ENCODE measurements around the gene RDH13.

DNA sequence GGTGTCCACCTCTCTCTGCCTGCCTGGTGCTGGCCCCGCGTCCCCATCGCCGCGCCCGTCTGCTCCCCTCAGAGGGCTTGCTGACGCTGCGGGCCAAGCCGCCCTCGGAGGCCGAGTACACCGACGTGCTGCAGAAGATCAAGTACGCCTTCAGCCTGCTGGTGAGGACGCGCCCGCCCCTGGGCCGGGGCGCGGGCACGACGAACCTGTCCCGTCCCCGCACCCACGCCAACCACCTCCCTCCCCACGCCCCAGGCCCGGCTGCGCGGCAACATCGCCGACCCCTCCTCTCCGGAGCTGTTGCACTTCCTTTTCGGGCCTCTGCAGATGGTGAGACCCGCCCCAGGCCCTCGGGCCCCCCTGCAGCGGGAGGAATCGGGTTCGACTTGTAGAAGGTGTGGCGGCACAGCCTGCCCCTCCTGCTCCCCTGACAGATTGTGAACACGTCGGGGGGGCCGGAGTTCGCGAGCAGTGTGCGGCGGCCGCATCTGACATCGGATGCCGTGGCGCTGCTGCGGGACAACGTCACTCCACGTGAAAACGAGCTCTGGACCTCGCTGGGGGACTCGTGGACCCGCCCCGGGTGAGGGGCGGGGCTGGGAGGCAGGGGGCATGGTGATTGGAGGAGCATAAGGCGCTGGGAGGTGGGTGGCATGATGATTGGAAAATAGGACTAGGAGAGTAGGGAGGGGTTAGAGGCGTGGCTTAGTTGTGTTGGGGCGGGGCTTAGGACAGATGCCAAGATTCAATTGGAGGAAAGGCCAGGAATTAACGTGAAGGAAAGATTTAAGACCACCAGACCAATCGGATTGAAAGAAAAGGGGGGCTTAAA, 19.3 kb upstream of the RDH13 start:
- TF ChIP-seq, protein P1, sequence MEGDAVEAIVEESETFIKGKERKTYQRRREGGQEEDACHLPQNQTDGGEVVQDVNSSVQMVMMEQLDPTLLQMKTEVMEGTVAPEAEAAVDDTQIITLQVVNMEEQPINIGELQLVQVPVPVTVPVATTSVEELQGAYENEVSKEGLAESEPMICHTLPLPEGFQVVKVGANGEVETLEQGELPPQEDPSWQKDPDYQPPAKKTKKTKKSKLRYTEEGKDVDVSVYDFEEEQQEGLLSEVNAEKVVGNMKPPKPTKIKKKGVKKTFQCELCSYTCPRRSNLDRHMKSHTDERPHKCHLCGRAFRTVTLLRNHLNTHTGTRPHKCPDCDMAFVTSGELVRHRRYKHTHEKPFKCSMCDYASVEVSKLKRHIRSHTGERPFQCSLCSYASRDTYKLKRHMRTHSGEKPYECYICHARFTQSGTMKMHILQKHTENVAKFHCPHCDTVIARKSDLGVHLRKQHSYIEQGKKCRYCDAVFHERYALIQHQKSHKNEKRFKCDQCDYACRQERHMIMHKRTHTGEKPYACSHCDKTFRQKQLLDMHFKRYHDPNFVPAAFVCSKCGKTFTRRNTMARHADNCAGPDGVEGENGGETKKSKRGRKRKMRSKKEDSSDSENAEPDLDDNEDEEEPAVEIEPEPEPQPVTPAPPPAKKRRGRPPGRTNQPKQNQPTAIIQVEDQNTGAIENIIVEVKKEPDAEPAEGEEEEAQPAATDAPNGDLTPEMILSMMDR (IDR thresholded peaks at IDR 0.05 in 2 of 3, conservative IDR thresholded peaks at IDR 0.05 in 1 of 3; ENCODE audit: borderline replicate concordance in 1 of 3, insufficient read depth in 1 of 3, low read depth in 2 of 3, low read length in 2 of 3), result no peak
- TF ChIP-seq, protein P2, sequence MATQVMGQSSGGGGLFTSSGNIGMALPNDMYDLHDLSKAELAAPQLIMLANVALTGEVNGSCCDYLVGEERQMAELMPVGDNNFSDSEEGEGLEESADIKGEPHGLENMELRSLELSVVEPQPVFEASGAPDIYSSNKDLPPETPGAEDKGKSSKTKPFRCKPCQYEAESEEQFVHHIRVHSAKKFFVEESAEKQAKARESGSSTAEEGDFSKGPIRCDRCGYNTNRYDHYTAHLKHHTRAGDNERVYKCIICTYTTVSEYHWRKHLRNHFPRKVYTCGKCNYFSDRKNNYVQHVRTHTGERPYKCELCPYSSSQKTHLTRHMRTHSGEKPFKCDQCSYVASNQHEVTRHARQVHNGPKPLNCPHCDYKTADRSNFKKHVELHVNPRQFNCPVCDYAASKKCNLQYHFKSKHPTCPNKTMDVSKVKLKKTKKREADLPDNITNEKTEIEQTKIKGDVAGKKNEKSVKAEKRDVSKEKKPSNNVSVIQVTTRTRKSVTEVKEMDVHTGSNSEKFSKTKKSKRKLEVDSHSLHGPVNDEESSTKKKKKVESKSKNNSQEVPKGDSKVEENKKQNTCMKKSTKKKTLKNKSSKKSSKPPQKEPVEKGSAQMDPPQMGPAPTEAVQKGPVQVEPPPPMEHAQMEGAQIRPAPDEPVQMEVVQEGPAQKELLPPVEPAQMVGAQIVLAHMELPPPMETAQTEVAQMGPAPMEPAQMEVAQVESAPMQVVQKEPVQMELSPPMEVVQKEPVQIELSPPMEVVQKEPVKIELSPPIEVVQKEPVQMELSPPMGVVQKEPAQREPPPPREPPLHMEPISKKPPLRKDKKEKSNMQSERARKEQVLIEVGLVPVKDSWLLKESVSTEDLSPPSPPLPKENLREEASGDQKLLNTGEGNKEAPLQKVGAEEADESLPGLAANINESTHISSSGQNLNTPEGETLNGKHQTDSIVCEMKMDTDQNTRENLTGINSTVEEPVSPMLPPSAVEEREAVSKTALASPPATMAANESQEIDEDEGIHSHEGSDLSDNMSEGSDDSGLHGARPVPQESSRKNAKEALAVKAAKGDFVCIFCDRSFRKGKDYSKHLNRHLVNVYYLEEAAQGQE (IDR thresholded peaks at IDR 0.05; ENCODE audit: low read depth), result no peak
- TF ChIP-seq POLR2AphosphoS5 (IDR thresholded peaks at IDR 0.05; ENCODE audit: low read depth, low read length), result no peak
- no peak for TF ChIP-seq SIN3A (IDR thresholded peaks at IDR 0.05; ENCODE audit: low read depth)
- no peak for TF ChIP-seq EZH2 (IDR thresholded peaks at IDR 0.05)
- TF ChIP-seq CBX3 (IDR thresholded peaks at IDR 0.05; ENCODE audit: low read depth), result no peak
- TF ChIP-seq, protein P3, sequence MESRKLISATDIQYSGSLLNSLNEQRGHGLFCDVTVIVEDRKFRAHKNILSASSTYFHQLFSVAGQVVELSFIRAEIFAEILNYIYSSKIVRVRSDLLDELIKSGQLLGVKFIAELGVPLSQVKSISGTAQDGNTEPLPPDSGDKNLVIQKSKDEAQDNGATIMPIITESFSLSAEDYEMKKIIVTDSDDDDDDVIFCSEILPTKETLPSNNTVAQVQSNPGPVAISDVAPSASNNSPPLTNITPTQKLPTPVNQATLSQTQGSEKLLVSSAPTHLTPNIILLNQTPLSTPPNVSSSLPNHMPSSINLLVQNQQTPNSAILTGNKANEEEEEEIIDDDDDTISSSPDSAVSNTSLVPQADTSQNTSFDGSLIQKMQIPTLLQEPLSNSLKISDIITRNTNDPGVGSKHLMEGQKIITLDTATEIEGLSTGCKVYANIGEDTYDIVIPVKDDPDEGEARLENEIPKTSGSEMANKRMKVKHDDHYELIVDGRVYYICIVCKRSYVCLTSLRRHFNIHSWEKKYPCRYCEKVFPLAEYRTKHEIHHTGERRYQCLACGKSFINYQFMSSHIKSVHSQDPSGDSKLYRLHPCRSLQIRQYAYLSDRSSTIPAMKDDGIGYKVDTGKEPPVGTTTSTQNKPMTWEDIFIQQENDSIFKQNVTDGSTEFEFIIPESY (IDR thresholded peaks at IDR 0.05; ENCODE audit: extremely low read depth, insufficient replicate concordance, low read length), result no peak
- no peak for TF ChIP-seq EGR1 (IDR thresholded peaks at IDR 0.05; ENCODE audit: low read depth)
- TF ChIP-seq SRF (IDR thresholded peaks at IDR 0.05; ENCODE audit: low read depth), result no peak
- no peak for TF ChIP-seq POLR2A (IDR thresholded peaks at IDR 0.05; ENCODE audit: borderline replicate concordance, extremely low read depth, insufficient read depth, insufficient read length)
- TF ChIP-seq EZH2phosphoT487 (IDR thresholded peaks at IDR 0.05; ENCODE audit: borderline replicate concordance), result no peak
- TF ChIP-seq, protein P4, sequence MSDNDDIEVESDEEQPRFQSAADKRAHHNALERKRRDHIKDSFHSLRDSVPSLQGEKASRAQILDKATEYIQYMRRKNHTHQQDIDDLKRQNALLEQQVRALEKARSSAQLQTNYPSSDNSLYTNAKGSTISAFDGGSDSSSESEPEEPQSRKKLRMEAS (IDR thresholded peaks at IDR 0.05), result no peak
- TF ChIP-seq JUND (IDR thresholded peaks at IDR 0.05), result no peak

Data from HCT116 (cell line).